H4 (cell line): ENCODE data around the gene SRXN1. TPM values are rescaled to one million over a fixed set of nuclear protein-coding genes. Genes with fewer than 3 reads are reported as not detected.

Experiments
- DNase-seq: peaks from one replicate; pipeline ENCODE4 v3.0.0-alpha.2; 2015; ENCODE audit warnings: low spot score
- total RNA-seq: library from RNA; depleted of rRNA; stranded (reverse); fragments of >200 nt; shearing (Covaris generic); gene quantifications from 2 replicates; pipeline ENCODE4 v1.2.3, GENCODE V29; 2014

SRXN1 gene
- total RNA-seq, 1 experiment from 2014 or later, result 165 TPM

DNA sequence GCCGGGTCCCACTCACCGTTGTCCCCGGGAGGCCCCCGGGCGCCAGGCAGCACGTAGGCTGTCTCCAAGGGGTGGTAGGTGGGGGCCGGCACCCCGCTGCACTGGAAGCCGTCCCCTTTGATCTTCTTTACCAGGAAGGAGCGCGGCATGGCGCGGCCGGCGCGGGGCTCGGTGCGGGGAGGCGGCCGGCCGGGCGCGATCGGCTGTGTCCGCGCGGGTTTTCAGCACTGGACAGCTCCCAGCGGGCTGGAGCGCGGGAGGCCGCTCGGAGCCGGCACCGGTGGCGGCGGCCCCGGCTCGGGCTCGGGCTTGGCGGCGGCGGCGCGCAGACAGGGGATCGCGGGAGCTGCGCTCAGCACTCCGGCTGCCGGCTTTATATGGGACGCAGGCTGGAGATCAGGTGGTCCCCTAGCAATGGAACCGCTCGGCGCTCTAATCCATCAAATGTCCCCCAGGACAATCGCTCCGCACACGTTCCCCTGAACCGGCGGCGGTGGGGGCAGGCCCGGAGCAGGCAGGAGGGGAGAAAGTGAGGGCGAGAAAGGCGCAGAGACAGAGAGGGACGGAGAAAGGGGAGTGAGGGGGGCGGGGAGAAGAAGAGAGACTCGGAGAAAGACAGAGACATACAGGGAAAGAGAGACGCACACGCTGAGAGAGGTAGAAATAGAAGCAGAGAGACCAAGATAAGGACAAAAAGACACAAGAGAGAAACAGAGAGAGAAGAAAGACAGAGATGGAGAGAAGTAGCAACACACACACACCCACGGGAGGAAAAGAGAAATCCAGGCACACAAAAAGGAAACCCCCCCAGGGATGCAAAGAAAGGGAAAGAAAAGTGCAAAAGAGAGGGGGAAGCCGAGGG lies 22.7 kb upstream of the SRXN1 start, which contains the start of gene SCRT2:
Gene SCRT2 (minus strand): TSS at position 350 of the 862 bp plus-strand sequence. CDS start 201 bp downstream, at position 149.
- DNase-seq, result no peak

DNA sequence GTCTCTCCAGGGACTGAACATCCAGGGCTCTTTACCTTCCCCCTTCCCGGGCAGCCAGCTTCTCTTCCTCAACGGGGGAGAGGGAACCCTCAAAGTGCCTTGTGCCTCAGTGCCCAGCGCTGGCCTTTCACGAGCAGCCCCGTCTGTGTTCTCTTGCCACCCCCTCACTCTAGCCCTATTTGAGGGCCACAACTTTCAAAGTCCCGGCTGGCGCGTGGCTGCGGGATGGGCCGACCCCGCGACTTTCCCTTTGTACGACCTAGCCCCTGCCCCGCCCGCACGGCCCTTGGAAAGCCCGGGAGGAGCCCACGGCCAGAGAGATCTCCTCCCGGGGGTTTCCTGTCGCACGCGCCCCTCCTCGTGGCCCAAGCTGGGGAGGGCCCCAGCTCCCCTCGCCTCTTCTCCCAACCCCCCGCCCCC lies 22.0 kb upstream of the SRXN1 start:
- no peak for DNase-seq

DNA sequence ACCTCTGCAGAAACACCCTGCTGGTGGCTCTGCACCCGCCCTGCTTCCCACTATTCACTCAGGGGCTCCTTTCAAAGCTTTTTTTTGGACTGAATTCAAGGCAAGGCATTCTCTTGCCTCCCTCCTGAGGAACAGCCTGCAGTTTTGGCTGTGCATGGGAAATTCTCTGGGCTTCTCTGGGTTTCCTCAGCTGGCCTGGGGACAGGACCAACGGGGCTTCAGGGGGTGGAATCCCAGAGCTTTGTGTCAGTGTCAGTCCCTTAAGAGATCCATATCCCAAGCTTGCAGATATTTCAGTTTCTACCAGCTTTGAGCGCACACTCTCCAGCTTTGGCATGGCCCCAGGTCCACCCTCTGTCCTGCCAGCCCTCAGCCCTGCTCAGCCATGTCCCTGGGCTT lies 20.6 kb upstream of the SRXN1 start:
- no peak for DNase-seq

DNA sequence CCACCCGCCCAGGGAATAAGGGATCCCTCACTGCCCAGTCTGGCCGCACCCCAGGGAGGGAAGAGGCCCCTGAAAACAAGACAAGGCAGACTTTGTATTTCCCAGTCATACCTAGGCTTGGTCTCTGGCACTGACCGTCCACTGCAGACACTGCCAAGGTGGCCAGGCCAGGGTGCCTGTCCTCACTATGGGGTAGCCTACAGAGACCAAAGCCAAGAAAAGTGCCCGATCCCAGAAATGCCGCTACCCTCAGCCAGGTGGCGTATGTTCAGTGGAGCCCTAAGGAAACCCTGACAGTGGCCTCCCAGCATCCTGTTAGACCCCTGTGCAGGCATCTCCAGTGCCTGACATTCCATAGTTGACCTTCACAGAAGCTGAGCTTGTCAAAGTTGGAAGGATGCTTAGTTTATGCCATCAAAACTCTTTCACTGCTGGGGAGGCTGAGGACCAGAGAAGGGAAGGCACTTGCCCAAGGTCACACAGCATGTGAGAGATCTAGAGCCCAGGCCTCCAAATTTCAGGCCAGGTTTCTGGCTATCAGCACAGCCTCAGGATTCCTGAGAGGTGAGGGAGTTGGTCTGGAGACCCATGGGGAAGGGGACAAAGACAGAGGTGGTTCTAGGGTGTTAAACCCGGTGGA lies 20.1 kb upstream of the SRXN1 start:
- DNase-seq, result no peak

DNA sequence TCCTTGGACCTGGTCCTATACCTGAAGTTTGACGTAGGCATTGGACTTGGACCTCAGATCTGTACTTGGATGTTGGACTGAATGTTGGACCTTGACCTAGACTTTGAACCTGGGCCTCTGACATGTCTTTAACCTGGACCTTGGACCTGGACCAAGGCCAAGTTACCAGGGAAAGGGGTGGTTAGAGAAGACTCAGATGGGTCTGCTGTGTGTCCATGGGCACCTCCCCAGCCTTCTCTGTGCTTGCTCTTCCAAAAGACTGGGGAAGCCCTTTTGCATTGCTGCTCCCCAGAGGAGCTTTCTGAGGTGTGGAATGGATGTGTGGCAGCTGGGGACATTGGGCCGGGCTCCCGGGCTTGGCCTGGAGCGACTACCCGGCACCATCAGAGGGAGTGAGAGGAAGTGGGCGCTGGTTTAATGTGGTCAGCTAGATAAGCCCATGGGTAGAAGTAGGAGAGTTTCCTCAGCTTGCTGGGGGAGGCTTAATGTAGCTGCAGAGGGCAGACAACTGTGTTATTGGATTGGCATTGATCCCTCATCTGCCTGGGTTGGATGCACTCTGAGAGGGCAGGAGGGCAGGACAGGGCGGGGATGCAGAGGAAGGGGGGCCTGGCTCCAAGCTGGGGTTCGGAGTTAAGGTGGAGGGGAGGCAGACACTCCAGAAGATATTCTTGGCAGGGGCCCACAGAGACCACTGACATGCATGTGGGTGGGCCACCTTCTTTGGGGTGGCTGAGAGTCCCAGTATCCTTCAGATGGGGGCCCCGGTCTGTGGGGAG lies 18.4 kb upstream of the SRXN1 start:
- no peak for DNase-seq

DNA sequence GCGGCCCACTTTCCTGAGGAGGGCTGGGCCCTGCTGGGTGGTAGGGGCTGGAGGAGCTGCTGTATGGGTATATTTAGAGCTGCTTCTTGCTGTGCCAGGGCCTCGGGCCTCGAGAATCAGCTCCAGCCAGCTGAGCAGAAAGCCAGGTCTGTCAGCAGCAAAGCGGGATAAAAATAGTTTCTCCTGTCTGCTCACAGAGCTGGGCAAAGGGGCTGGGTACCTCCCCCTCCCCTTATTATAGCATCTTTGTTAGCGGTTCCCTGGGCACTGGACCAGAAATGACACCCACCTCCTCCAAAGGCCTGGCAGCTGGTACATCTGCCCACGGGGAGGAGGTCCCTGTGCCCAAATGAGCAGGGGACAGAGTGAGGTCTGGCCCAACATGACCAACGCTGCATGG lies 16.6 kb upstream of the SRXN1 start:
- DNase-seq, result no peak

DNA sequence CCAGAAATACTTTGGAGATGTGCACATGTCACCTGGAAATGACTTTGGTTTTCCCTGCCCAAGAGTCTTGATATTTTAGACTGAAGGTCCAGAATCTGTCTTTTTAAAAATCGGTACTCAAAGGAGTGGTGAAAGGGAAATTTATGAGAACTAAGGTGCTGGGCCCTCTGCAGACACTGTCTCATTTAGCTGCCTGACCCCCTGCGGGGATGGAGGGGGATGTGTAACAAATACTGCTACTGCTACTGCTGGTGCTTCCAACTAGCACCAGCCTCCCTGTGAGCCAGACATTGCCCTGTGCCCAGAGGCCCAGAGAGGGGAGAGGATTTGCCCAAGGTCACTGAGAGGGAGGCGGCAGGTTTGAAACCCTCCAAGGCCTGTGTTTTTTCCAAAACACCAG lies 15.6 kb upstream of the SRXN1 start:
- no peak for DNase-seq

DNA sequence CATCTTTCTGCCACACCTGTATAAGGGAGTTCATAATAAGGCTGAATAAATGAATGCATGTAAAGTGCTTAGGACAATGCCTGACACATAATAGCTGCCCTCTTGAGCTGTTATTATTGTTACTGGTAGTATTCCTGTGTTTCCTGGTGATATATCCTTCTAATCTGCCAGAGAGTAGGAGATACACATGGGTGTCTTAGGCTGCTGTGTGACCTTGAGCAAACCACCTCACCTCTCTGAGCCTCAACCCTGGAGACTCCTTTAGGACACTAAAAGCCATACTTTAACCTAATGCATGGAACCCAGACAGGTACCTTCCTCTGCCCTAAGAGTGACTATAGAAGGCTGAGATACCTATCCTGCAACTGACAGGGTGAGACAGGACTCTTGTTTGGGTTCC lies 15.1 kb upstream of the SRXN1 start:
- DNase-seq, result no peak

DNA sequence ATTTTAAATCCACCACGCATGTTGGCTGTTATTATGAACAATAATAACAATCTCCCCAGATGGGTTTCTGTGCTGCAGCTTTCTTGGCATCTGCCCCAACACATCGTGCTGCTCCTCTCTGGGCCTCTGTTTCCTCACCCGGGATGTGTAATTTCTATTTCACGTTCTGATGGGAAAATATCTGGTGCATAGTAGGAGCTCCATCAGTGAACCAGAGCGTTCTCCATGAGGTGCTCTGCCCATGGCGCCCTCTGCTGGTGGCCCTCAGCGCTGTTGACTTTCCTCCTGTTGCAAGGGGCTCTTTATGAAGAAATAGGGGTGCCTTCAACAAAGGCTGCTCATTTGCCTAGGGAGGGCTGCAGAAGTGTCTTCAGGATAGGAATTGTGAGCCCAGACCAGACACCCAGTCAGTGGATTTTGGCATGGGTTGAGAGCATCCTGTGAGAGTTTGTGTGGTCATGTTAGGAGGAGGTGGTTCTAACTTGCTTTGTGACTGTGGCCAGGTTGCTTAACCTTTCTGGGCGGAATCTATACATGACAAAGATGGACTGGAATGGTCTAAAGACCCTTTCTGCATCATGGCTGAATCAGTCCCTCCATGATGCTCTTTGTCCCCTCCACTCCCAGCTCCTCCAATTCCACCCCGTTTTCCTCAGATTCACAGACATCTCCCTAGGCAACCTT lies 14.5 kb upstream of the SRXN1 start:
- peak; percentile 21 for DNase-seq

DNA sequence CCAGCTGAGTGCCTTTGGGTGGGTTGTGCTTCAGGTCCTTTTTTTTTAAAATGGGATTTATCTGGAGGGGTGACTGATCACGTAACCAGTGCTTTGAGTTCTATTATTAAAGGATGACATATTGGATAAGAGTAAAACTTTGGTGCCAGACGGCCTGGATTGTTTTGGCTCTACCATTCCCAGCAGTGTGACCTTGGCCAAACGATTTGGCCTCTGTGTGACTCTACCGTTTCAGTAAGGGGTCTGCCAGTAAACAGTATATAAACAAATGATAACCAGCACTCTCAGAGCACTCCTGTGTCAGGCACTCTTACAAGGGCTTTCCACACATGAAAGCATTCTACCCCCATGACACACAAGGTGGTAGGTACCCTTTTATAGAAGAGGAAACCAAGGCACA lies 13.9 kb upstream of the SRXN1 start:
- DNase-seq, result no peak

DNA sequence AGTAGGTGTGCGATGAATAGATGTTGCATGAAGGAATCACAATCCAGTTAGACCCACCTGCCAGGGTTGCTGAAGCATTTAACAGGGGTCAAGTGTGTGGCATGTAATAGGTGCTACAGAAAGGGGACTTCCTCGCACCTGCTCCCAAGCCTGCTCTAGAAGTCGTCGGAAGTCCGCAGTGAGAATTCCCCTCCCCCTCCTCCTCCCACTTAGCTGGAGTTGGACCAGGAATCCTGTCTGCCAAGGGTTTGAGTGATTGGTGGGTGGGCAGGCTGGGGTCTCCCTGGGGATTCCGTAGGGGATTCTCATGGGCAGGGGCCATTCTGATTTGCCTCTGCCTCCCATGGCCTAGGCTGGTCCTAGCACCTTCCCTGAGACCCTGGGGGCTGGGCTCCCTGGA lies 12.3 kb upstream of the SRXN1 start:
- DNase-seq, result no peak

DNA sequence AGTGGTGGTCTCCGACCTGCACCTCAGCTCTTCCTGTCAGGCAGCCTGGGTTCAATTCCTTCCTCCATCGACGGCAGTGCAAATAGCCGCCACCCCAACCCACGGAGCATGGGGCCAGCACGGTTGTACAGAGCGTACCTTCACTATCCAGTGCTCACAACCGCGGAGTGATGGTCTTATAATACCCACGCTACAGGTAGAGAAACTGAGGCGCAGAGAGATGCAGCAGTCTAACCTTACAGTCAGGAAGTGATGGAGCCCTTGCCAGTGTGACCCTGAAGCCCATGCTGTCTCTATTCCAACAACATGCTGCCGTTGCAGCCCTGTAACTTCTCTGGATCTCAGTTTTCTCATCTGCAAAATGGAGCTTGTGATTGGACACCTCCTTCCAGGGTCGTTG lies 11.6 kb upstream of the SRXN1 start:
- DNase-seq, result no peak

DNA sequence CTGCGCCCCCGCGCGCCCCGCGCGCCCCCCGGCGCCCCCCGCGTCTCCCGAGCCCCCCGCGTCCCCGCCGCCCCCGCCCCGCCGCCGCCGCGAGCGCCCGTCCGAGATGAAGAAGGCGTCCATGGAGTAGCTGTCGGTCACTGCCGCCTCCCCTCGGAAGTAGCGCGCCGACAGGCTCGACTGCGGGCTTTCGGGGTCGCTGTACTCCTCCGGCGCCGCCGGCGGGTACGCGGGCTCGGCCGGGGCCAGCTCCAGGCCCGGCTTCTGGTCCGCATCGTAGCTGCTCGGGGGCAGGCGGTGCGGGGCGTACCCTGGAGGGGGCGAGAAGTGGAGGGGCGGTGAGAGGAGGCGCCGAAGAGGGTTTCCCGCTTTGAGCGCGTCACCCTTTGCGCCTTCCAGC lies 11.2 kb upstream of the SRXN1 start:
- DNase-seq, result no peak

DNA sequence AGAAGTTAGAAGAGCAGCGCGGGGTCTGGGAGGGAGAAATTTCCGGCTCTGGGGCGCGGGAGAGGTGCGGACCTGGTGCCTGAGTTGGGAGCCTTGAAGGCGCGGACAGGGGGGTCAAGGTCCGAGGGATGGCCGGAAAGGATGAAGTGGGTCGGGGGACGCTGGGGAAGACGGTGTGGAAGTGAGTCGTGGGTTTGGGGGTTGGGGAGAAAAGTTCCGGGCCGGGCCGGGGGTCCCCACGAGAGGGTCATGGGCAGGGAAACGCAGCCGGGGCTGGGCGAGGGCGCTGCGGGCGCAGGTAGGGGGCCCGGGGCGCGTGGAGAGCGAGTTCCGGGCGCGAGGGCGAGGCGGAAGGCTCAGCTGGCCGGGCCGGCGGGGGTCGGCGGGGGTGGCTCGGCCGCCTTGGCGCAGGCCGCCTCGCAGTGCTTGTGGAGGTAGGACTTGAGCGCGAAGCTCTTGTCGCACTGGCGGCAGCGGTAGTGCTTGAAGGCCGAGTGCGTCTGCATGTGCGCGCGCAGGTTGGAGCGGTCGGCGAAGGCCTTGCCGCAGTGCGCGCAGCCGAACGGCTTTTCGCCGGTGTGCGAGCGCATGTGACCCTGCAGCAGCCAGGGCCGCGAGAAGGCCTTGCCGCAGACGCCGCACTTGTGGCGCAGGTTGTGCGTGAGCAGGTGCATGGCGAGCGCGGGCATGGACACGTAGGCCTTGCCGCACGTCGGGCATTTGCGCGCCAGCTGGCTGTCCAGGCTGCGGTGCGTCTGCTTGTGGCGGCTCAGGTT lies 10.5 kb upstream of the SRXN1 start:
- DNase-seq, result no peak

DNA sequence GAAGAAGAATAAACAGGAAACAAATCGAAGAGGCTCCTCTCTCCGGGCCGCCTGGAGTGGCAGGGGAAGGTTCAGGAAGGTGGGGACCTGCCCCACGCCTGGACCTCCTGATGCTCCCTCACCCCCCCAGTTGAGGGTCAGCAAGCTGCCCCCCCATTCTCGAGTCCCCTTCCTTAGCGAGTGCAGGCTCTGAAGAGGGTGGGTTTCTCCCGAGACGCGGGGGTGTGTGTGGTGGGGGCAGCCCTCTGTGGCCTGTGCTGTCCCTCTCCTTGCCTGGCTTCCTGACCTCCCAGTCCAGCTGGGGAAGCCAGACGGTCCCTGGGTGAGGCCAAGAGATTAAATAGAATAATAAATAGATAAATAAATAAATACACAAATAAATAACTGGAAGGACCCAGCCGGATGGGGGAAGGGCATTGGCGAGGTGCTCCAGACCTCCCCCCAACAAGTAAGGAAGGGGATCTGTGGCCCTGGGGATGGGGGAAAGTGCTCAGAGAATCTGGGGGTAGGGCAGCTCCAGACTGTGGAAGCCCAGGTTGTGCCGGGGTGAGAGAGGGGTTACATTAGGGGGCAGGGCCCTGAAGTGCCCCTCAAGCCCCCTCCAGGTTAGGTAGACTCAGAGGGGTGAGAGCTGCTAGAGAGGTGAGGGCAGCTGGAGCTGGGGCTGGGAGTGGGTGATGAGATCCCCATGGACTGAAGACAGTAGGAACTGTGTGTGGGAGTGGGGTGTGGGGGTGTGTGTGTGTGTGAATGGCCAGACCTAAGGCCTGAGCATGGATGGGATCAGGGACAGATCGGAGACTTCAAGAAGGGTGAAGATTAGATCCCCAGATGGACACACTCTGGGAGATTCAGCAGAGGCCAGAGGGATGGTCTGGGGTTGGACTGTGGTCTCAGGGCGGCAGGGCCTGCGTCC lies 9.5 kb upstream of the SRXN1 start:
- no peak for DNase-seq

DNA sequence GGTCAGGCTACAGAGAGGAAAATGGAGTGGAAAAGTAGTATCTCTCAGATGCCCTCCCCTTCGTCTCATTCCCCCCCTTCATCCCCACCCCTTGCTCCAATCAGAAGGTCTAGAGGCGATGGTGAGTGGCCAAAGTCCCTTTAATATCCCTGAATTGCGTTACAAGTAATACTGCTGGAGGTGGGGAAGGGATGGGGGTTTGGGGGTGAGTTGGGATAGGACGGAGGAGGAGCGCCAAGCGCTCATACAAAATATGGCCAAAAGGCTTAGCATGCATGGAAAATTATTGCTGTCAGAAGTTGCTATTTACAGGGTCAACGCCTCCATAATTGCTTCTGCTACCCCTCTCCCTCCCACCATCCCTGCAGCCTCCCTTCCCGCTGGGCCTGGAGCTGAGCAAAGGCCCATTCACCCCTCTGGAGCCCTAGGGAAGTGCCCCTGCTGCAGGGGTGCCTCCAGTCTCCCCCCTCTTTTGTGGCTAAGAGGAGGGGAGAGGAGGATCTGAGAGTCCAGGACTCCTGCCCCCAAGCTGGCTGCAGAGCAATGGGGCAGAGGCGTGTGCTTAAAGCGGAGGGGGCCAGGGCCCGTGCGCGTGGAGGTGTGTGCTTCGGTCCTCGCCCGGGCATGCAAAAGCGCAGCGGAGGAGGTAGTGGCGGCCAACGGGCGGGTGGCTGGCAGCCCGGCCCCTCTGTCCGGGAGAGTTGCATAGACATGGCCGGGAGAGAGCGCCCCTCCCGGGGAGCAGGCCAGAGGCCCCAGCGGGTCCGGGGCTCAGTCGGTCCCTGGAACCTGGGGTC lies 8.7 kb upstream of the SRXN1 start:
- no peak for DNase-seq

DNA sequence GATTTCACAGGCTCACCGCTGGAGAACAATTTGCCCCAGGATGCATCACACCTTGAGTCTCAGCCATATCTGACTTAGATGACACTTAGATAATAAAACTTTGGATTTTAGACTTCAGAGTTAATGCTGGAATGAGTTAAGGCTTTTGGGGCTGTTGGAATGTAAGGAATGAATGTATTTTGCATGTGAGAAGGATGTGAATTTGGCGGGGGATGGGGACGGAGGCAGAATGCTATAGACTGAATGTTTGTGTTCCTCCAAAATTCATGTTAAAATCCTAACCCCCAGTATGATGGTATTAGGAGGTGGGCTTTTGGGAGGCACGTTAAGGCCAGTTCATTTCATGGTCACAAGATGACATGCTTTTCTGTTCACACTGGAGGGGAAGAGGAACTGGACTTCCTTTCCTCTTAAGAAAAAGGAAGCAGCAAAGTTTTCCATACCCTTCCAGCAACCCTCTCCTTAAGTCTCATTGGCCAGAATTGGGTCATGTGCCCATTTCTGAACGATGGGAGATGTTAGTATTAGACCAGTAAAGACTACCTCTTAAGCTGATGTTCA lies 5.8 kb upstream of the SRXN1 start:
- no peak for DNase-seq

DNA sequence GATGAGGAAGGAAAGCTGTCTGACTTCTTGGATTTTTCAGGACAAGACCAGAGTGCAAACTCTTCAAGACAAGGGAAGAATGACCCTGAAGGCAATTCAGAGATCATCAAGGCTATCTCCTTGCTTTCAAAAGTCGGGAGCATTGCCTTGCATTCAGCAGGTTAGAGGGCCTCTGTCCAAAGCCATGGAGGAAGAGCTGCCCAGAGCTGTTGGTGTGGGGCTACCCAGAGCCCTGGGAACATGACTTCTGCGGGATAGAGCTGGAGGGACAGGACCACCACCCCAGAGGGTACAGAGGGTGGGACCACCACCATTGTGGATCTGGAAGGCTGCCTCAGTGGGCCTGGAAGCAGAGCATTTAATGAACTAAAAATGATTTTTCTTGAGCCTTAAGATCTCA lies 5.2 kb upstream of the SRXN1 start:
- DNase-seq, result no peak
